Spleen (tissue), 11 donors: ENCODE measurements around the gene LDLRAP1. TPM values are rescaled to one million over a fixed set of nuclear protein-coding genes. Genes with fewer than 3 reads are reported as not detected.

Experiments used
- DNase-seq: peaks from one replicate; pipeline ENCODE4 v3.0.0-alpha.2; 2020
- H3K27ac ChIP-seq, 8 donors: fragments of 200-600 bp; sonication (generic) in 7 of 8; 1 replicate in 4 of 8; 2 replicates in 4 of 8; pipeline versions ENCODE4 v1.5.0 to v1.8.0; 2016 to 2021; ENCODE audit warnings: inconsistent platforms in 4 of 8, mild to moderate bottlenecking in 4 of 8, moderate library complexity in 1 of 8
- H3K27me3 ChIP-seq, 7 donors: fragments of 200-600 bp; sonication (generic) in 6 of 7; replicated peaks in 1 of 7; 1 replicate in 4 of 7; 2 replicates in 3 of 7; pipeline versions ENCODE4 v1.5.0 to v1.8.0; 2016 to 2021; ENCODE audit warnings: inconsistent platforms in 3 of 7, mild to moderate bottlenecking in 1 of 7
- H3K36me3 ChIP-seq, 6 donors: fragments of 200-600 bp; sonication (generic) in 5 of 6; 1 replicate in 4 of 6; 2 replicates in 2 of 6; pipeline versions ENCODE4 v1.5.0 to v1.8.0; 2016 to 2021; ENCODE audit warnings: inconsistent platforms in 2 of 6
- H3K4me1 ChIP-seq, 6 donors: fragments of 200-600 bp; sonication (generic) in 5 of 6; 1 replicate in 3 of 6; 2 replicates in 3 of 6; pipeline versions ENCODE4 v1.5.0 to v1.8.0; 2016 to 2021; ENCODE audit warnings: inconsistent platforms in 3 of 6
- H3K4me3 ChIP-seq, 8 donors: fragments of 200-600 bp; sonication (generic) in 7 of 8; 1 replicate in 4 of 8; 2 replicates in 4 of 8; pipeline versions ENCODE4 v1.5.0 to v1.8.0; 2016 to 2021; ENCODE audit warnings: inconsistent platforms in 4 of 8, mild to moderate bottlenecking in 4 of 8, moderate library complexity in 2 of 8
- H3K9me3 ChIP-seq, 8 donors: fragments of 200-600 bp; sonication (generic) in 7 of 8; 1 replicate in 4 of 8; 2 replicates in 4 of 8; pipeline versions ENCODE4 v1.5.0 to v1.8.0; 2016 to 2021; ENCODE audit warnings: inconsistent platforms in 4 of 8
- CTCF ChIP-seq, 11 experiments: fragments of 200-600 bp in 7 of 11; fragments of 450-650 bp in 4 of 11; sonication (generic) in 4 of 11; IDR thresholded peaks in 8 of 11; conservative IDR thresholded peaks in 3 of 11; 1 replicate in 7 of 11; 2 replicates in 4 of 11; pipeline versions ENCODE4 v1.4.0 to v1.8.0; 2016 to 2021; ENCODE audit warnings: antibody characterized with exemption in 11 of 11, inconsistent platforms in 4 of 11, mild to moderate bottlenecking in 1 of 11
- POLR2A ChIP-seq, 3 donors: fragments of 450-650 bp; IDR thresholded peaks; one replicate each; pipeline ENCODE4 v1.5.1; 2017; ENCODE audit warnings: antibody characterized with exemption in 3 of 3, mild to moderate bottlenecking in 1 of 3
- POLR2AphosphoS5 ChIP-seq, 3 donors: sonication (generic); formaldehyde crosslinking; IDR thresholded peaks; one replicate each; pipeline ENCODE4 v1.5.1; 2017; ENCODE audit warnings: antibody characterized with exemption in 3 of 3
- WGBS, 5 donors: extraction: QIAGEN DNeasy Blood & Tissue Kit in 3 of 5; methylation state at CpG; one replicate each; pipeline versions ENCODE4 v1.1.5 to v1.1.7; 2013 to 2018; 5-methylcytosine and 5-hydroxymethylcytosine counted together
- intact Hi-C: fragments of 100-400 bp; cut with DNase I; formaldehyde crosslinking; loops from one replicate; pipeline ENCODE4 v1.15.0; 2023; ENCODE audit warnings: low total_unique reads
- polyA plus RNA-seq, 3 donors: library from polyadenylated mRNA; stranded (reverse); fragments of 200-250 nt; gene quantifications; one replicate each; pipeline ENCODE4 v1.2.1, GENCODE V29; 2013
- total RNA-seq, 7 donors: library from RNA; depleted of rRNA in 3 of 7; stranded (reverse); fragments of >200 nt in 3 of 7; fragmentation: NEBNext Ultra II Directional in 4 of 7; extraction: Animal tissue kit (Norgen Biotek cat#: 25700) in 4 of 7; gene quantifications; one replicate each; pipeline versions ENCODE4 v1.1.0 to v1.2.1, GENCODE V29; 2016 to 2021
- donor health status: healthy with polysubstance abuse.
- donor health status: DM: no; HTN: no; CAD: no; lungs with moderate emphysema.
- donor health status: DM: no; HTN: no; CAD: no.
- donor health status: Bipolar disorder and iron deficiency.
- donor health status: healthy.
- donor health status: DM: no; HTN: no; CAD: no.
- donor health status: DM: yes; HTN: yes; CAD: no.

The LDLRAP1 gene
- total and polyA plus RNA-seq, 10 donors, result 21.7 to 105 (median 72.4) TPM

- H3K36me3 ChIP-seq, result no peaks in the 10 kb centered on the region
These were observed 9.5 kb upstream of the LDLRAP1 start for GRCh38 chr1:25533775-25534409.

GRCh38 chr1:25534410-25534788 is 9.0 kb upstream of the LDLRAP1 start:
- DNase-seq, result peak; percentile 64

More at GRCh38 chr1:25533775-25534409, 9.5 kb upstream of the LDLRAP1 start:
- H3K4me1 ChIP-seq, result peaks cover 0 to 10% (median 0%) of the 10 kb centered on the region in 6 donors
- TF ChIP-seq CTCF (IDR thresholded peaks at IDR 0.05 in 8 of 11, conservative IDR thresholded peaks at IDR 0.05 in 3 of 11) (no peak), POLR2AphosphoS5 (IDR thresholded peaks at IDR 0.05) (no peak), POLR2A (IDR thresholded peaks at IDR 0.05) (no peak)
- DNase-seq, result no peak
- WGBS, 5 donors, result 69 to 85% (median 82%) methylated on average over 5 to 9 of the region's 9 CpGs
- H3K27ac ChIP-seq, result no peak overlapping the region
- H3K27me3 ChIP-seq, result no peaks in the 10 kb centered on the region
- intact Hi-C loops, result no loop called here
- no peak overlapping the region for H3K4me3 ChIP-seq
- H3K9me3 ChIP-seq, result no peaks in the 10 kb centered on the region

GRCh38 chr1:25536124-25536523 is 7.3 kb upstream of the LDLRAP1 start:
- intact Hi-C loops, result no loop called here
- H3K9me3 ChIP-seq, result no peaks in the 10 kb centered on the region
- no peaks in the 10 kb centered on the region for H3K27me3 ChIP-seq
- peak; percentile 15 for DNase-seq
- TF ChIP-seq POLR2AphosphoS5 (IDR thresholded peaks at IDR 0.05) (no peak), CTCF (IDR thresholded peaks at IDR 0.05 in 8 of 11, conservative IDR thresholded peaks at IDR 0.05 in 3 of 11) (no peak), POLR2A (IDR thresholded peaks at IDR 0.05) (no peak)
- H3K4me1 ChIP-seq, result peaks cover 0 to 13% (median 4%) of the 10 kb centered on the region in 6 donors
- H3K4me3 ChIP-seq, result no peak overlapping the region
- H3K36me3 ChIP-seq, result no peaks in the 10 kb centered on the region
- WGBS, 5 donors, result 69 to 94% (median 76%) methylated on average over 3 of the region's 3 CpGs
- H3K27ac ChIP-seq, result no peak overlapping the region

More at GRCh38 chr1:25534410-25534788, 9.0 kb upstream of the LDLRAP1 start:
- no peak for TF ChIP-seq CTCF (IDR thresholded peaks at IDR 0.05 in 8 of 11, conservative IDR thresholded peaks at IDR 0.05 in 3 of 11)
- no peak for TF ChIP-seq POLR2A (IDR thresholded peaks at IDR 0.05)
- no peak for TF ChIP-seq POLR2AphosphoS5 (IDR thresholded peaks at IDR 0.05)
- no peak overlapping the region for H3K4me3 ChIP-seq
- no peaks in the 10 kb centered on the region for H3K36me3 ChIP-seq
- WGBS, 5 donors, result 92 to 100% (median 98%) methylated on average over 3 to 4 of the region's 4 CpGs
- no peak overlapping the region for H3K27ac ChIP-seq
- H3K4me1 ChIP-seq, result peaks cover 0 to 10% (median 0%) of the 10 kb centered on the region in 6 donors
- H3K27me3 ChIP-seq, result no peaks in the 10 kb centered on the region
- H3K9me3 ChIP-seq, result no peaks in the 10 kb centered on the region
- intact Hi-C loops, result no loop called here

GRCh38 chr1:25537153-25537831 is 6.1 kb upstream of the LDLRAP1 start:
- 68 to 76% (median 75%) methylated on average over 7 of the region's 7 CpGs for WGBS, 5 donors
- intact Hi-C loops, result no loop called here
- Histone ChIP-seq H3K27ac (no peak overlapping the region), H3K27me3 (no peaks in the 10 kb centered on the region), H3K4me3 (no peak overlapping the region), H3K9me3 (no peaks in the 10 kb centered on the region), H3K4me1 (peaks cover 0 to 24% (median 10%) of the 10 kb centered on the region in 6 donors), H3K36me3 (no peaks in the 10 kb centered on the region)
- DNase-seq, result peak; percentile 66
- TF ChIP-seq POLR2AphosphoS5 (IDR thresholded peaks at IDR 0.05), result peak in 1 of 3 donors; percentile 15
- TF ChIP-seq CTCF (IDR thresholded peaks at IDR 0.05 in 8 of 11, conservative IDR thresholded peaks at IDR 0.05 in 3 of 11), result no peak
- TF ChIP-seq POLR2A (IDR thresholded peaks at IDR 0.05), result no peak
